ENCODE data around the gene FGFR4. TPM values are rescaled to one million over a fixed set of nuclear protein-coding genes. Genes with fewer than 3 reads are reported as not detected.

FGFR4 gene
- total and polyA plus RNA-seq, 2 experiments from 2014 or later: 43.4 to 150 TPM

DNA sequence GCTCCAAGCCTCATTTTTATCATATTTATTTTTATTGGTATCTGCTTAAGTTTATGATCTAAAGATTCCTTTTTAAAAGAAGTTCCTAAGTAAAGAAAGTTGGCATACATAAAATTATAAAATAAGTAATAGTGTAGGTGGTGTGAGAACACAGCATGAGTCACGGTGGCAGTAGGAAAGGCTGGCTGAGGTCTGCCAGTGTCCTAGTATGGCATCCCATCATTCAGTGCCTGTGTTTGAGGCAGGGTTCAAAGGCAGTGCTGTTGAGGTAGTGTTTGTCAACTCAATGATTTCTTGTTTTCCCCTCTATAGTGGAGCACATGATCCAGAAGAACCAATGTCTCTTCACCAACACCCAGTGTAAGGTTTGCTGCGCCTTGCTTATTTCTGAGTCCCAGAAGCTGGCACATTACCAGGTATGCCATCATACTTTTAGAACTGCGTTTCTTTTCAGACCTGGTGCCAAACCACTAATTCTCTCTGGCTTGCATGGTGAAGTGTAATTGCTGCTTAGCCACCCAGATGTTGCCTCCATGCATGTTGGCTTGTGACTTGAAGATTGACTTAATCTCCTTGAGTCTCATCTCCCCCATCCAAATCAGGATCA is 45.8 kb upstream of the FGFR4 start (continued):
- TF ChIP-seq JUNB (IDR thresholded peaks at IDR 0.05; ENCODE audit: unreplicated experiment) (no peak), POLR2AphosphoS5 (IDR thresholded peaks at IDR 0.05; ENCODE audit: low read depth) (no peak), REST (IDR thresholded peaks at IDR 0.05; ENCODE audit: unreplicated experiment) (no peak), EZH2phosphoT487 (IDR thresholded peaks at IDR 0.05; ENCODE audit: unreplicated experiment) (no peak), NANOG (IDR thresholded peaks at IDR 0.05; ENCODE audit: borderline replicate concordance) (no peak), ZNF114 (CRISPR knock-in tag; IDR thresholded peaks at IDR 0.05) (no peak)

GRCh38 chr5:177041936-177042335 is 44.8 kb upstream of the FGFR4 start:
- DNase-seq (ENCODE audit: low spot score) (peak; percentile 24), ATAC-seq (no peak)
- H3K27ac Mint-ChIP-seq: no peak overlapping the region
- Histone ChIP-seq H2AFZ (no peak overlapping the region), H3K4me2 (no peak overlapping the region), H3K9me2 (ENCODE audit: insufficient read depth) (no peaks in the 10 kb centered on the region), H3K4me3 (no peak overlapping the region), H3K27me3 (ENCODE audit: insufficient read depth) (no peaks in the 10 kb centered on the region), H3K4me1 (ENCODE audit: insufficient read depth) (no peaks in the 10 kb centered on the region), H3F3A (replicated peaks; ENCODE audit: low read depth) (no peaks in the 10 kb centered on the region), H3K27ac (ENCODE audit: low read depth) (peak overlapping the region; percentile 11; the same call in 1 of the 2 replicates), H4K20me1 (replicated peaks; ENCODE audit: insufficient read depth) (peaks cover 4% of the 10 kb centered on the region), H3K36me3 (ENCODE audit: insufficient read depth) (peaks cover 6% of the 10 kb centered on the region; the same call in 1 of the 2 replicates), H3K79me2 (replicated peaks; ENCODE audit: insufficient read depth) (peaks cover 21% of the 10 kb centered on the region)
- H3K4me1 Mint-ChIP-seq: no peaks in the 10 kb centered on the region
- H3K4me3 Mint-ChIP-seq: no peak overlapping the region
- no peaks in the 10 kb centered on the region for H3K9me3 Mint-ChIP-seq
- TF ChIP-seq ZNF331 (CRISPR knock-in tag; IDR thresholded peaks at IDR 0.05; ENCODE audit: low read depth) (no peak), ZNF462 (CRISPR knock-in tag; IDR thresholded peaks at IDR 0.05) (no peak), CTCF (conservative IDR thresholded peaks at IDR 0.05; ENCODE audit: low read depth in 2 of 2) (peak in 1 of 2 experiments; percentile 37; a peak in 2 of 4 replicates)
- H3K27me3 Mint-ChIP-seq (ENCODE audit: insufficient read depth, low read depth, poor library complexity): no peaks in the 10 kb centered on the region
- peaks cover 15% of the 10 kb centered on the region for H3K36me3 Mint-ChIP-seq (ENCODE audit: low read depth)

Measured in GM23338 (cell line).